ENCODE results near the gene STK32C. TPM values are rescaled to one million over a fixed set of nuclear protein-coding genes. Genes with fewer than 3 reads are reported as not detected.

Gene STK32C
- total RNA-seq, 1 donor from 2014 or later, result 4.7 TPM

DNA sequence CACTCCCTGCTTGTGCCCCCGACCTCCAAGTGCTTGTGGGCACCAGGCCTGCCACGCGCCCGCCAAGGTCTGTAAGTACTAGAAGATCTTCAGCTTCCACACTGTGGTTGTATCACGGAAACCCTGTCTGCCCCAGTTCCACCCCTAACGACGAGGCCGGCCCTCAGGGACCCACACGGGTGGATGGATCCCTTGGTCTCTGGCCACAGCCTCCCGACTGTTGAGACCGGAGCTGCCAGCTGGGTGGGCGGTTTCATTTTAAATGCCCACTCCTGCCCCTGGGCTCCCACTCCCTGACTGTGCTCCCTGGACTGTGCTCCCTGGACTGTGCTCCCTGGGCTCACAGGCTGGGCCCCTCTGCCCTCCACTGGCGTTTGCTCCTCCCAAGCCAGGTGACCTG lies 70.9 kb downstream of the STK32C start:
- Histone ChIP-seq H3K4me1 (no peaks in the 10 kb centered on the region), H3K9me3 (no peaks in the 10 kb centered on the region), H3K27me3 (no peaks in the 10 kb centered on the region), H3K27ac (no peak overlapping the region), H3K4me3 (no peak overlapping the region), H3K36me3 (no peaks in the 10 kb centered on the region)
- TF ChIP-seq CTCF (IDR thresholded peaks at IDR 0.05), result no peak
- TF ChIP-seq POLR2AphosphoS5 (IDR thresholded peaks at IDR 0.05; ENCODE audit: insufficient read depth in 1 of 2, low read depth in 1 of 2), result no peak
- TF ChIP-seq POLR2A (IDR thresholded peaks at IDR 0.05), result no peak
- intact Hi-C loops (cut with DNase I), result no loop called here
- DNase-seq (ENCODE audit: extremely low spot score in 2 of 2), result no peak

DNA sequence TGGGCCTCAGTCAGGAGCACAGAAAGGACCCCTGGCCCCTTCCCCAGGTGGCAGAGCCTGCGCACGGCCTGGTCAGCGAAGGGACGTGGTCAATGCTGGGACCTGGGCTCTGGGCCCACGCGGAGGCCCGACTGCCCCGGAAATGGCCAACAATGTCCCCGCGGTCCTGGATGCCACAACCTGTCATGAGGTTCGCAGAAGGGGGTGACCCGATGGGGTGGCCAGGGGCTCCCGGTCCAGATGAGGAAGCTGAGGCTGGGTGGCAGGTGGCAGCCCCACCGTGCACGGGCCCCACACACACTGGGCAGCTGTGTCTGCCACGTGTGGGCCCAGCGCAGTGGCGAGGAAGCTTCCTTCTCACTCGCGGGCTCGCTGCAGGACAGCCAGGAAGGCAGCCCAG lies 71.6 kb downstream of the STK32C start:
- no peak overlapping the region for H3K4me3 ChIP-seq
- no peaks in the 10 kb centered on the region for H3K27me3 ChIP-seq
- no peaks in the 10 kb centered on the region for H3K4me1 ChIP-seq
- H3K9me3 ChIP-seq, result no peaks in the 10 kb centered on the region
- intact Hi-C loops (cut with DNase I), result no loop called here
- TF ChIP-seq CTCF (IDR thresholded peaks at IDR 0.05), result no peak
- no peak for TF ChIP-seq POLR2AphosphoS5 (IDR thresholded peaks at IDR 0.05; ENCODE audit: insufficient read depth in 1 of 2, low read depth in 1 of 2)
- TF ChIP-seq POLR2A (IDR thresholded peaks at IDR 0.05), result no peak
- DNase-seq (ENCODE audit: extremely low spot score in 2 of 2), result no peak
- no peak overlapping the region for H3K27ac ChIP-seq
- no peaks in the 10 kb centered on the region for H3K36me3 ChIP-seq

GRCh38 chr10:132234860-132235259 lies 72.9 kb downstream of the STK32C start:
- TF ChIP-seq CTCF (IDR thresholded peaks at IDR 0.05) (no peak), POLR2AphosphoS5 (IDR thresholded peaks at IDR 0.05; ENCODE audit: insufficient read depth in 1 of 2, low read depth in 1 of 2) (no peak), POLR2A (IDR thresholded peaks at IDR 0.05) (no peak)
- Histone ChIP-seq H3K36me3 (no peaks in the 10 kb centered on the region), H3K9me3 (no peaks in the 10 kb centered on the region), H3K27me3 (no peaks in the 10 kb centered on the region), H3K4me1 (peaks cover 9% of the 10 kb centered on the region), H3K4me3 (no peak overlapping the region), H3K27ac (no peak overlapping the region)
- DNase-seq (ENCODE audit: extremely low spot score in 2 of 2), result no peak
- intact Hi-C loops (cut with DNase I), result no loop called here

- peaks cover 9% of the 10 kb centered on the region for H3K4me1 ChIP-seq
- H3K27me3 ChIP-seq, result no peaks in the 10 kb centered on the region
- DNase-seq (ENCODE audit: extremely low spot score in 2 of 2), result no peak
- H3K9me3 ChIP-seq, result no peaks in the 10 kb centered on the region
- no peaks in the 10 kb centered on the region for H3K36me3 ChIP-seq
- intact Hi-C loops (cut with DNase I), result no loop called here
- no peak overlapping the region for H3K4me3 ChIP-seq
- TF ChIP-seq CTCF (IDR thresholded peaks at IDR 0.05) (no peak), POLR2AphosphoS5 (IDR thresholded peaks at IDR 0.05; ENCODE audit: insufficient read depth in 1 of 2, low read depth in 1 of 2) (no peak), POLR2A (IDR thresholded peaks at IDR 0.05) (no peak)
- H3K27ac ChIP-seq, result no peak overlapping the region
These were observed 74.2 kb downstream of the STK32C start for GRCh38 chr10:132233501-132234085.

DNA sequence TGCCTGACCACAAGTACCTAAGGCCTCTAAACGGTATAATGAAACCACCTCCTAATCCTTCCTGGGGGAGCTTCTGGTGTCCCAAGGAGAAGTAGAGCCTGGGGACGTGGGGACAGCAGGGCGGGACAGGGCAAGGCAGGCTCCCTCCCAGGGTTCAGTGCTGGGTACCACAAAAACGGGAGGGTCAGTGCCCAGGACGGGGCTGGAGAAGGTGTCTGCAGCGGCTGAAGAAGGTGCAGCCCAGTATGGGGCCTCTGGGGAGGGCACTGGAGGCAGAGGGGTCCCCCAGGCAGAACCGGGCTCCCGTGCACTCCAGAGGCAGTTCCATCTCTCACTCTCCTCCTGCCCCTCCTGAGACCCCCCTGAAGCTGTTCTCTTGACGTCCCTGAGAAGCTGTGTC lies 74.8 kb downstream of the STK32C start:
- Histone ChIP-seq H3K4me1 (peaks cover 9% of the 10 kb centered on the region), H3K4me3 (no peak overlapping the region), H3K27ac (no peak overlapping the region), H3K36me3 (no peaks in the 10 kb centered on the region), H3K9me3 (no peaks in the 10 kb centered on the region), H3K27me3 (no peaks in the 10 kb centered on the region)
- TF ChIP-seq CTCF (IDR thresholded peaks at IDR 0.05), result no peak
- no peak for TF ChIP-seq POLR2AphosphoS5 (IDR thresholded peaks at IDR 0.05; ENCODE audit: insufficient read depth in 1 of 2, low read depth in 1 of 2)
- TF ChIP-seq POLR2A (IDR thresholded peaks at IDR 0.05), result no peak
- intact Hi-C loops (cut with DNase I), result no loop called here
- DNase-seq (ENCODE audit: extremely low spot score in 2 of 2), result no peak
